NCI-H774 (cell line): ENCODE measurements around the gene ADAMTSL1.

ENCODE experiments used
- DNase-seq: peaks from one replicate; lab custom pipeline; 2025; lab: John Stamatoyannopoulos, UW

The ADAMTSL1 gene

GRCh38 chr9:18741359-18741758 lies 267.4 kb downstream of the ADAMTSL1 start:
- no peak for DNase-seq

GRCh38 chr9:18741945-18742344 lies 268.0 kb downstream of the ADAMTSL1 start:
- DNase-seq = no peak

GRCh38 chr9:18743421-18743820 lies 269.5 kb downstream of the ADAMTSL1 start:
- no peak for DNase-seq

GRCh38 chr9:18743971-18744370 lies 270.0 kb downstream of the ADAMTSL1 start:
- DNase-seq = no peak

- DNase-seq = no peak
Measured at GRCh38 chr9:18745710-18746109, 271.8 kb downstream of the ADAMTSL1 start.

GRCh38 chr9:18746631-18747030 lies 272.7 kb downstream of the ADAMTSL1 start:
- no peak for DNase-seq

- no peak for DNase-seq
Measured at GRCh38 chr9:18747595-18747994, 273.6 kb downstream of the ADAMTSL1 start.

GRCh38 chr9:18748251-18748701 lies 274.3 kb downstream of the ADAMTSL1 start:
- DNase-seq = no peak

GRCh38 chr9:18749711-18750110 lies 275.8 kb downstream of the ADAMTSL1 start:
- no peak for DNase-seq

GRCh38 chr9:18753904-18754303 lies 280.0 kb downstream of the ADAMTSL1 start:
- no peak for DNase-seq

GRCh38 chr9:18754537-18754936 lies 280.6 kb downstream of the ADAMTSL1 start:
- no peak for DNase-seq

- DNase-seq = no peak
Measured at GRCh38 chr9:18755263-18755662, 281.3 kb downstream of the ADAMTSL1 start.

GRCh38 chr9:18756712-18757125 lies 282.8 kb downstream of the ADAMTSL1 start:
- peak; percentile 55 for DNase-seq

GRCh38 chr9:18759827-18760226 lies 285.9 kb downstream of the ADAMTSL1 start:
- peak; percentile 18 for DNase-seq

- no peak for DNase-seq
Measured at GRCh38 chr9:18761742-18762300, 287.9 kb downstream of the ADAMTSL1 start.

GRCh38 chr9:18766989-18767550 lies 293.1 kb downstream of the ADAMTSL1 start:
- no peak for DNase-seq

- no peak for DNase-seq
Measured at GRCh38 chr9:18768951-18769622, 295.1 kb downstream of the ADAMTSL1 start.

GRCh38 chr9:18770131-18770908 lies 296.4 kb downstream of the ADAMTSL1 start:
- DNase-seq = no peak

- no peak for DNase-seq
Measured at GRCh38 chr9:18771011-18771410, 297.1 kb downstream of the ADAMTSL1 start.

GRCh38 chr9:18771763-18772162 lies 297.8 kb downstream of the ADAMTSL1 start:
- DNase-seq = no peak

- DNase-seq = no peak
Measured at GRCh38 chr9:18775241-18775640, 301.3 kb downstream of the ADAMTSL1 start.

- no peak for DNase-seq
Measured at GRCh38 chr9:18775930-18776329, 302.0 kb downstream of the ADAMTSL1 start.
